SH-SY5Y (cell line): Measurements from ENCODE around the gene TAF13.

ENCODE experiments used
- GATA2 ChIP-seq: IDR thresholded peaks from 2 replicates; pipeline ENCODE4 v1.6.1; 2011; ENCODE audit warnings: mild to moderate bottlenecking, low read depth, low read length
- GATA3 ChIP-seq: IDR thresholded peaks from 2 replicates; pipeline ENCODE4 v1.6.1; 2011; ENCODE audit warnings: low read depth, mild to moderate bottlenecking, low read length, moderate library complexity

GRCh38 chr1:109095631-109096030 is 19.8 kb upstream of the TAF13 start:
- TF ChIP-seq GATA3, result no peak
- TF ChIP-seq GATA2, result no peak
